HUES48 (cell line): Measurements from ENCODE around the gene CD248.

Experiments used
- H3K27ac ChIP-seq: one replicate; pipeline ENCODE4 v1.7.0; 2013; ENCODE audit warnings: low read depth, low read length, inconsistent platforms
- H3K27me3 ChIP-seq: 2 replicates; pipeline ENCODE4 v1.6.1; 2013; ENCODE audit warnings: mild to moderate bottlenecking, low read length; ENCODE audit not compliant: control insufficient read depth, insufficient read depth
- H3K36me3 ChIP-seq: 2 replicates; pipeline ENCODE4 v1.6.1; 2013; ENCODE audit warnings: low read length; ENCODE audit not compliant: control insufficient read depth, insufficient read depth
- H3K4me1 ChIP-seq: 2 replicates; pipeline ENCODE4 v1.6.1; 2013; ENCODE audit warnings: mild to moderate bottlenecking, low read length; ENCODE audit not compliant: control insufficient read depth, insufficient read depth
- H3K4me3 ChIP-seq: 2 replicates; pipeline ENCODE4 v1.5.1; 2013; ENCODE audit warnings: mild to moderate bottlenecking, low read depth, low read length
- H3K9ac ChIP-seq: 2 replicates; pipeline ENCODE4 v1.6.1; 2013; ENCODE audit warnings: mild to moderate bottlenecking, low read depth, low read length, moderate library complexity
- H3K9me3 ChIP-seq: 2 replicates; pipeline ENCODE4 v1.6.1; 2013; ENCODE audit warnings: low read length; ENCODE audit not compliant: control insufficient read depth, insufficient read depth

The CD248 gene

DNA sequence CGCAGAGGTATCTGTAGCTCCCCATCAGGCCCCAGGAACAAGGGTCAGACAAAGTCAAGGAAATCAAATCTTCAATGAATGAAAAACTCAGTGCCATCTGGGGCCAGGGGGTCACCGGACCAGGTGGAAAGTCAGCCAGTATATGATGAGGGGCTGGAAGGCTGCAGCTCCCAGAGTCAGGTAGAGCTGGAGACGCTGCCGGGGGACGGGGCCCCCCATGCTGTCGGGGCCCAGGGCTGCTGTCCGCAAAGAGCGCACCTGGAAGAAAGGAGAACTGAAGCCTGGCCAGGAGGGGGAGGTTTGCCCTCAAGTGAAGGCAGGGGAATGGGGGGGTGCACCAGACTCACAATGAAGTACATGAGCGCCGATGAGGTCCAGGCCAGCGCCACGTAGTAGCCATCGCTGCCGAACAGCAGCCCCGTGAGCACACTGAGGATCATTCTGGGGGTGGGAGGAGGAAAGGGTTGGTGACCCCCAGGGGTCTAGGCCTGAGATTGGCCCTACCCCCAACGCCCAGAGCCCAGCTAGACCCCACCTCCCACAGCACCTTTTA lies 32.2 kb downstream of the CD248 start:
- H3K9ac ChIP-seq, result no peak overlapping the region
- no peaks in the 10 kb centered on the region for H3K9me3 ChIP-seq
- peaks cover 19% of the 10 kb centered on the region for H3K36me3 ChIP-seq
- H3K27me3 ChIP-seq, result no peaks in the 10 kb centered on the region
- no peak overlapping the region for H3K27ac ChIP-seq
- peaks cover 9% of the 10 kb centered on the region for H3K4me1 ChIP-seq
- no peak overlapping the region for H3K4me3 ChIP-seq

GRCh38 chr11:66283461-66284105 lies 33.3 kb downstream of the CD248 start:
- Histone ChIP-seq H3K4me1 (peaks cover 9% of the 10 kb centered on the region), H3K9me3 (no peaks in the 10 kb centered on the region), H3K27me3 (no peaks in the 10 kb centered on the region), H3K36me3 (peaks cover 19% of the 10 kb centered on the region), H3K27ac (no peak overlapping the region), H3K9ac (no peak overlapping the region), H3K4me3 (no peak overlapping the region)

GRCh38 chr11:66282468-66283455 lies 34.1 kb downstream of the CD248 start:
- Histone ChIP-seq H3K4me1 (peaks cover 9% of the 10 kb centered on the region), H3K9me3 (no peaks in the 10 kb centered on the region), H3K27me3 (no peaks in the 10 kb centered on the region), H3K27ac (peak overlapping the region; percentile 60), H3K36me3 (peaks cover 19% of the 10 kb centered on the region), H3K9ac (no peak overlapping the region), H3K4me3 (no peak overlapping the region)

- Histone ChIP-seq H3K36me3 (peaks cover 19% of the 10 kb centered on the region), H3K9ac (no peak overlapping the region), H3K27me3 (no peaks in the 10 kb centered on the region), H3K4me1 (peaks cover 9% of the 10 kb centered on the region), H3K9me3 (no peaks in the 10 kb centered on the region), H3K27ac (no peak overlapping the region), H3K4me3 (no peak overlapping the region)
Observed at GRCh38 chr11:66281776-66282467, 34.9 kb downstream of the CD248 start.

DNA sequence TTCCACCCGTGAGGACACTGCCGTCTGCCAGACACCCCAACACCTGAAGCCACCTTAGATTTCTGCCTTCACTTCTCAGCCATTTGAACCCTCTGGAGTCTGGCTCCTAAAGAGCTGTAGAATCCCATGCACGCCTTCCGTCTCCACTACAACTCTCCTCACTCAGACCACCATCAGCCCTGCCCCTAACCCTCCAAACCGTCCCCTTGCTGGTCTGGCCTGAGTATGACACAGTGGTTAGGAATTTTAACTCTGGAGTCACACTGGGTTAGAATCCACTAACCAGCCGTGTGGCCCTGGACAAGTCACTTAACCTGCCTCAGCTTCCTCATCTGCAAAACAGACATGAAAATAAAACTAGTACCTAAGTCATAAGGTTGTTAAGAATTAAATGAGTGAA lies 35.8 kb downstream of the CD248 start:
- Histone ChIP-seq H3K27me3 (no peaks in the 10 kb centered on the region), H3K36me3 (peaks cover 23% of the 10 kb centered on the region), H3K4me3 (no peak overlapping the region), H3K9me3 (no peaks in the 10 kb centered on the region), H3K9ac (no peak overlapping the region), H3K4me1 (peaks cover 9% of the 10 kb centered on the region), H3K27ac (no peak overlapping the region)

- peaks cover 9% of the 10 kb centered on the region for H3K4me1 ChIP-seq
- H3K27ac ChIP-seq, result no peak overlapping the region
- no peaks in the 10 kb centered on the region for H3K27me3 ChIP-seq
- H3K36me3 ChIP-seq, result peaks cover 20% of the 10 kb centered on the region
- no peak overlapping the region for H3K9ac ChIP-seq
- H3K4me3 ChIP-seq, result no peak overlapping the region
- H3K9me3 ChIP-seq, result no peaks in the 10 kb centered on the region
Observed at GRCh38 chr11:66280428-66280827, 36.4 kb downstream of the CD248 start.

DNA sequence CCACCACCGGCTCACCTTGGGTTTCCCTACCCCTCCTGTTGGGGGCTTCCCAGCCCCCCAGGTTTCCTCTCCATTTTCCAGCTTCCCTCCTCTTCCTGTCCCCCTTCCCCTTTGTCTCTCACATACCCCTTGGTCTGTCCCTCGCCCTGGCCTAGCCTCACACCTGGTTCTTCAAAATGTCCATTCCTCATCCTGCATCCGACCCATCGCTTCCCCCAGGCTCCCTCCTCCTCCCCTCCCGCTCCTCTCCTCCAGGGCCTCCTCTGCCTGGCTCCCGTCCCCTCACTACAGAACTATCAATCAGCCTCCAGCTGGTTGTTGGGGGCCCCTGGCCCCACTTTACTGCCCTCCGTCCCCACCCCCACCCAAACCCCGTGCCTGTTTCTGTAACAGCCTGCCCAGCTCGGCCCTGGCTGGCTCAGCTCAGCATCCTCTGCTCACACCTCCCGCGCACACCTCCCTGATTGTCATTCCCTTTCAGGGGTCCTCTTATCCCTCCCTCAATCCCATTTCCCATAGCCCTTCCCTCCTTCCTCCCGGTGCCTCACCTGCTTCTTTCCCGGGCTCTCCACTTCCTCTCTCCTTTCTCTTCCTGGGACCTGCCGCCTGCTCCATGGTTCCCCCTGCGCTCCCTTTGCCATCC lies 37.6 kb downstream of the CD248 start:
- Histone ChIP-seq H3K4me3 (peak overlapping the region; percentile 45), H3K9ac (no peak overlapping the region), H3K36me3 (peaks cover 17% of the 10 kb centered on the region), H3K27ac (no peak overlapping the region), H3K9me3 (no peaks in the 10 kb centered on the region), H3K27me3 (no peaks in the 10 kb centered on the region), H3K4me1 (peaks cover 9% of the 10 kb centered on the region)

- Histone ChIP-seq H3K36me3 (peaks cover 20% of the 10 kb centered on the region), H3K27ac (no peak overlapping the region), H3K9me3 (no peaks in the 10 kb centered on the region), H3K9ac (no peak overlapping the region), H3K4me3 (peak overlapping the region; percentile 55), H3K27me3 (no peaks in the 10 kb centered on the region), H3K4me1 (peaks cover 9% of the 10 kb centered on the region)
Observed at GRCh38 chr11:66278363-66279091, 38.3 kb downstream of the CD248 start.

DNA sequence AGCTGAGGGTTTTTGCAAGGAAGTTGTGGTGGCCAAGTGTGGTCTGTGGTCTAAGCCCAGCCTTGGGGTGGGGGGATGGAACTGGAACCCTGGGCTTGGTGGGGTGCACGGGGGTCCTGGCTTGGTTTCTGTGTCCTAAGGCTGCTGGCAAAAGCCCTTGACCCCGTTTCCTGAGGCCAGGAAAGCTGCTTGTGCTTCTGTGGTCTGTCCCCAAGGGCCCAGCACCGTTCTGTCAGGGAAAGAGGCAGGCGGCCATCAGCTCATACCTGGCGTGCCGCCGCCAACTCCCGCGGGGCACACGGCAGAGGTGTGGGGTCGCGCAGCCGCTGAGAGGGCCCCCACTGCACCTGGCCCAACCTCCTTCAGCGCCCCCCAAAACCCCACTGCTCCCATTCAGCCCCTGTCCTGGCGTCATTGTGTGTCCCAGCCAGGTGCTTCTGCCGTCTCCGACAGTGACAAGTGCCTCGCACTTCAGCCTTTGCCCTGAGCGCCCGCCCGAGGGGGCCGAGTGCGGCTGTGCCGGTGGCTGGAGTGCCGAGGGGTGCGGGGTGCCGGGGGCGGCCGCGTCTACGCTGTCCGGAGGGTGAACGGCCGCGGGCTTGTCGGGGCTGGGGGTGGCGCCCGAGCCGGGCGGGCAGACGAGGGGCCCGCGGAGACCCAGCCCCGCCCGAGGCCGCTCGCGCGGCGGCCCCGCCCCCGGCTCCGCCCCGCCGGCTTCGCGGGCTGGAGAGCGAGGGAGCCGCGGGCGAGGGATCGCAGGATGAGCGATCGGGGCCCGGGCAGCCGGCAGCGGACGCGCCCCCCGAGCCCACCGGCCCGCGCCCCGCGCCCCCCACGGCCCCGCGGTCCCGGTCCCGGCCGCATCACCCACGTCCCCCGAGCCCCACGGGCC lies 39.1 kb downstream of the CD248 start, which contains the start of gene CNIH2:
Gene CNIH2 (plus strand): TSS at position 705 of the 892 bp plus-strand sequence. CDS start 282 bp downstream, outside the sequence.
- H3K27me3 ChIP-seq, result no peaks in the 10 kb centered on the region
- H3K9me3 ChIP-seq, result no peaks in the 10 kb centered on the region
- no peak within 1 kb of the TSS for H3K9ac ChIP-seq
- H3K36me3 ChIP-seq, result peaks cover 25% of the 10 kb centered on the region
- H3K4me3 ChIP-seq, result peak within 1 kb of the TSS; percentile 60
- peaks cover 5% of the 10 kb centered on the region for H3K4me1 ChIP-seq
- peak within 1 kb of the TSS; percentile 20 for H3K27ac ChIP-seq
